NCI-H526 (cell line): ENCODE results near the gene MADD.

Experiments used
- DNase-seq, 2 experiments: peaks; one replicate each; lab custom pipeline; 2025; lab: John Stamatoyannopoulos, UW

Gene MADD

GRCh38 chr11:47251751-47252150, 18.2 kb upstream of the MADD start:
- no peak for DNase-seq

- DNase-seq, result no peak
Observed at GRCh38 chr11:47253660-47254059, 16.3 kb upstream of the MADD start.

DNA sequence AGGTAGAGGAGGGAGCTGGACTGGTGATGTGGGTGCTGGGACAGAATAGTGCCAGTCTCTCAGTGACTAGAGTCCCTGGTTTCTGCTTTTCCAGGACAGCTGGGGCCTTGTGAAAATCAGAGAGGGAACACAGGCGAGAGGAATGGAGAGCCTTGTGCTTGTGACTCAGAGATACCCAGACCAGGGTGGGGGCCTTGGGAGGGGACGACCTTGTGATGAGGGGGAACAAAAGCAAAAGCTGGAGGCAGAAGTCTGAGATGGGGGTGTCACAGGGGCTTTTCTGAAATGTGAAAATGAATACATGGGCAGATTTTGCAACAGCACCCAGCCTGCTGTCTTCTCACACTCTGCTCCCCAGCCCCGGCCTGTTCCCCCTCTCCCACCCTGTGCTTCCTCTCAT, 15.5 kb upstream of the MADD start:
- no peak for DNase-seq

- DNase-seq, result no peak
Observed at GRCh38 chr11:47256374-47256773, 13.6 kb upstream of the MADD start.

DNA sequence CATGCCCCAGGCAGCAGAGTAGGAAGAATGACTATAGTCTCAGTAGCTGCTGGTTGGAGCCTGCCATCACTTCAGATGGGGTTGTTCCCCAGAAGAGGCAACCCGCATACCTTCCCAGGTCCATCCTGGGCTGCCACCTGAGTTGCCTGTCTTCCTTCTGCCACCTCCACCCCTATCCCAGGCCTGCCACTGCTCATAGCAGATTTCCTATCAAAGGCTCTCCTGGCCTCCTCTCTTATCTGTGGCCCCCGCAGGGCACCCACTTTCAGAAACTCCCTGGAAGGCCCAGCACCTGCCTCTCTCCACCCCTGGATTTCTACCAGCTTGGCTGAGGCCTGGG, 12.8 kb upstream of the MADD start:
- DNase-seq, result no peak

- DNase-seq, result peak; percentile 18 to 48
Observed at GRCh38 chr11:47257517-47258316, 12.2 kb upstream of the MADD start, which contains the start of gene NR1H3. Gene NR1H3, plus strand, starts transcription at chr11:47257996. Its CDS starts 1,221 bp downstream, at chr11:47259217.

DNA sequence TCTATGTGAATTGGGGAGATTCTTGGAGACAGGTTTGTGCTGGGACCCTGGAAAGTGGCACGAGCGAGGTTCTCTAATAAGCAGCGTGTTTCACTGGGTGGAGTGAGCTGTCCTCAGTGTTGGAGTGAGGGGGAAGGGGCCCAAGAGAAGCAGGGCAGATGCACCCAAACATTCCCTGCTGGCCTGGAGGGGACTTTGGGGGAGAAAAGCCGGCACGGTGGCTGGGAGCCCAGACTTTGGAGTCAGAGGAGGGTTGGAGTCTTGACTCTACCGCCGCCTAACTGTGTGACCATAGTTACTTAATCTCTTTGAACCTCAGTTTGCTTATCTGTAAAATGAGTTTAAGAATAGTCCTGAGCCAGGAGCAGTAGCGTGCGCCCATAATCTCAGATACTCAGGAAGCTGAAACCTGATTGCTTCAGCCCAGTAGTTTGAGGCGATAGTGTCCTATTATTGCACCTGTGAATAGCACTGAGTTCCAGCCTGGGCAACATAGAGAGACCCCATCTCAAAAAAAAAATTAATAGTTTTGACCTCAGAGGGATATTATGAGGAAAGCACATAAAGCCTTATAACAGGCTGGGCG, 11.5 kb upstream of the MADD start:
- DNase-seq, result no peak

- DNase-seq, result peak in 1 of 2 experiments; percentile 55
Observed at GRCh38 chr11:47259232-47259977, 10.5 kb upstream of the MADD start.

GRCh38 chr11:47260366-47260765, 9.6 kb upstream of the MADD start:
- no peak for DNase-seq

DNA sequence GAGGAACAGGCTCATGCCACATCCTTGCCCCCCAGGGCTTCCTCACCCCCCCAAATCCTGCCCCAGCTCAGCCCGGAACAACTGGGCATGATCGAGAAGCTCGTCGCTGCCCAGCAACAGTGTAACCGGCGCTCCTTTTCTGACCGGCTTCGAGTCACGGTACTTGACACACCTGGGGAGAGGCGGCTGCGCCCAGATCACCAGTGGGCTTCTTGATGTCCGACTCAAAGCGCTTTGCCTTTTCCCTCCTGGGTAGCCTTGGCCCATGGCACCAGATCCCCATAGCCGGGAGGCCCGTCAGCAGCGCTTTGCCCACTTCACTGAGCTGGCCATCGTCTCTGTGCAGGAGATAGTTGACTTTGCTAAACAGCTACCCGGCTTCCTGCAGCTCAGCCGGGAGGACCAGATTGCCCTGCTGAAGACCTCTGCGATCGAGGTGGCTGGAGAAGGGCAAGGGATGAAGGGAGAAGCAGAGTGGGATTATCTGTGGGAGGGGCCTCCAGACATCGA, 8.6 kb upstream of the MADD start:
- no peak for DNase-seq

GRCh38 chr11:47264119-47264518, 5.8 kb upstream of the MADD start:
- no peak for DNase-seq

GRCh38 chr11:47264521-47264920, 5.4 kb upstream of the MADD start:
- DNase-seq, result no peak

DNA sequence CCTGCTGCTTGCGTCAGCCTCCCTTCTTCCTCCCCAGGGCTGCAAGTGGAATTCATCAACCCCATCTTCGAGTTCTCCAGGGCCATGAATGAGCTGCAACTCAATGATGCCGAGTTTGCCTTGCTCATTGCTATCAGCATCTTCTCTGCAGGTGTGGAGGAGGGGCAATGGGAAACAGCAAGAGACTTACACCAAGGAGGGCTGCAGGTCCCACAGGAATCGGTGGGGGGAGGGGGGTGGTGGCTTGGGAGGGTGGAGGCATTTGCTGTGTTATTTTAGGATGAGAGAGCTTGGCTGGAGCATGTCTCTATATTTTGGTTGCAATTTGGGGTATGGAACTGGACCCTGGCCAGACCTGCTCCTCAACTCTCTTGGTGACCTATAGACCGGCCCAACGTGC, 2.1 kb upstream of the MADD start:
- DNase-seq, result no peak

DNA sequence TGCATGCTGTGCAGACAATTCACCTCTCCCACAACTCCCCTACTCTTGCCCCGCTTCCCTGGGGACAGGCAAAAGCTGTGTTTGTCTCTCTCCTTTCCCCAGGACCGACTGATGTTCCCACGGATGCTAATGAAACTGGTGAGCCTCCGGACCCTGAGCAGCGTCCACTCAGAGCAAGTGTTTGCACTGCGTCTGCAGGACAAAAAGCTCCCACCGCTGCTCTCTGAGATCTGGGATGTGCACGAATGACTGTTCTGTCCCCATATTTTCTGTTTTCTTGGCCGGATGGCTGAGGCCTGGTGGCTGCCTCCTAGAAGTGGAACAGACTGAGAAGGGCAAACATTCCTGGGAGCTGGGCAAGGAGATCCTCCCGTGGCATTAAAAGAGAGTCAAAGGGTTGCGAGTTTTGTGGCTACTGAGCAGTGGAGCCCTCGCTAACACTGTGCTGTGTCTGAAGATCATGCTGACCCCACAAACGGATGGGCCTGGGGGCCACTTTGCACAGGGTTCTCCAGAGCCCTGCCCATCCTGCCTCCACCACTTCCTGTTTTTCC, 1.4 kb upstream of the MADD start:
- no peak for DNase-seq

- DNase-seq, result peak; percentile 95 to 97
Observed at GRCh38 chr11:47269002-47269828, 718 bp upstream of the MADD start.

- peak; percentile 60 to 70 for DNase-seq
Observed at GRCh38 chr11:47270331-47271271, 668 bp downstream of the MADD start.

- no peak for DNase-seq
Observed at GRCh38 chr11:47271328-47271727, 1.4 kb downstream of the MADD start.

GRCh38 chr11:47271961-47272661, 2.2 kb downstream of the MADD start:
- peak; percentile 64 to 82 for DNase-seq

- no peak for DNase-seq
Observed at GRCh38 chr11:47272706-47273105, 2.8 kb downstream of the MADD start.
